GM19099 (cell line): ENCODE results near the gene HIVEP2.
A peak's percentile ranks its signal among the peaks of the same experiment; 100 is the strongest.

Source experiments
- POLR2A ChIP-seq: IDR thresholded peaks from 3 replicates; pipeline ENCODE4 v1.6.1; 2011; ENCODE audit warnings: low read depth; ENCODE audit not compliant: insufficient read length; ENCODE audit errors: extremely low read depth

The HIVEP2 gene, protein sequence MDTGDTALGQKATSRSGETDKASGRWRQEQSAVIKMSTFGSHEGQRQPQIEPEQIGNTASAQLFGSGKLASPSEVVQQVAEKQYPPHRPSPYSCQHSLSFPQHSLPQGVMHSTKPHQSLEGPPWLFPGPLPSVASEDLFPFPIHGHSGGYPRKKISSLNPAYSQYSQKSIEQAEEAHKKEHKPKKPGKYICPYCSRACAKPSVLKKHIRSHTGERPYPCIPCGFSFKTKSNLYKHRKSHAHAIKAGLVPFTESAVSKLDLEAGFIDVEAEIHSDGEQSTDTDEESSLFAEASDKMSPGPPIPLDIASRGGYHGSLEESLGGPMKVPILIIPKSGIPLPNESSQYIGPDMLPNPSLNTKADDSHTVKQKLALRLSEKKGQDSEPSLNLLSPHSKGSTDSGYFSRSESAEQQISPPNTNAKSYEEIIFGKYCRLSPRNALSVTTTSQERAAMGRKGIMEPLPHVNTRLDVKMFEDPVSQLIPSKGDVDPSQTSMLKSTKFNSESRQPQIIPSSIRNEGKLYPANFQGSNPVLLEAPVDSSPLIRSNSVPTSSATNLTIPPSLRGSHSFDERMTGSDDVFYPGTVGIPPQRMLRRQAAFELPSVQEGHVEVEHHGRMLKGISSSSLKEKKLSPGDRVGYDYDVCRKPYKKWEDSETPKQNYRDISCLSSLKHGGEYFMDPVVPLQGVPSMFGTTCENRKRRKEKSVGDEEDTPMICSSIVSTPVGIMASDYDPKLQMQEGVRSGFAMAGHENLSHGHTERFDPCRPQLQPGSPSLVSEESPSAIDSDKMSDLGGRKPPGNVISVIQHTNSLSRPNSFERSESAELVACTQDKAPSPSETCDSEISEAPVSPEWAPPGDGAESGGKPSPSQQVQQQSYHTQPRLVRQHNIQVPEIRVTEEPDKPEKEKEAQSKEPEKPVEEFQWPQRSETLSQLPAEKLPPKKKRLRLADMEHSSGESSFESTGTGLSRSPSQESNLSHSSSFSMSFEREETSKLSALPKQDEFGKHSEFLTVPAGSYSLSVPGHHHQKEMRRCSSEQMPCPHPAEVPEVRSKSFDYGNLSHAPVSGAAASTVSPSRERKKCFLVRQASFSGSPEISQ (N-terminal part only)

DNA sequence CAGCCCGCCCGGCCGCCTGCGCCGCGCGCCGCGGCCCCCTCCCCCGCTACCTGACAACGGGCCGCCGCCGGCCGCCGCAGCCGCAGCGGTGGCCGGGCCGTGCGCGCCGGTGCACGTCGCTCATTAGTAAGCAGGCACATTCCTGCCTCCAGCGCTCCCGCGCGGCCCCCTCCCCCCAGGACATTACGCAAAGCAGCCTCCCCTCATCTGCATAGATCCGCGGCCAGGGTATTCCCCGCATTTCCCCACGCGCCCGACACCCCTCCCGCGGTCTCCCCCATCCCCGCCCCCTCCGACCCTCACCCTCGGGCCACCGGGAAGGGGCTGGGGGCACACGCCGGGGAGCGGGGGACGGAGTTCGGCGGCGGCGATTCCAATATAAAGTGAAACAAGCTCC is at the start of gene HIVEP2:
TSS of gene HIVEP2 (minus strand) at position 128 of the 397 bp plus-strand sequence. CDS start 170,438 bp downstream, outside the sequence.
- TF ChIP-seq POLR2A = peak; percentile 51

DNA sequence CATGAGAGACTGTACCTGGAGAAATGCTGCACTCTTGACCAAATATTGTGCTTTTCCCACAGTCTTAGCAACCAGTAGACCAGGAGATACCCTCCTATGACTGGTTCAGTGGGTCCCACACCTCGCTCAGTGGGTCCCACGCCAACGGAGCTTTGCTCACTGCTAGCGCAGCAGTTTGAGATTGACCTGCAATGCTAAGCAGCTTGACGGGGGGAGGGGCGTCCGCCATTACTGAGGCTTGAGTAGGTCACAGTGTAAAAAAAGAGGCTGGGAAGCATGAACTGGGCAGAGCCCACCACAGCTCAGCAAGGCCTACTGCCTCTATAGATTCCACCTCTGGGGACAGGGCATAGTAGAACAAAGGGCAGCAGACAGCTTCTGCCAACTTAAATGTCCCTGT is 49.0 kb upstream of the HIVEP2 start:
- no peak for TF ChIP-seq POLR2A

DNA sequence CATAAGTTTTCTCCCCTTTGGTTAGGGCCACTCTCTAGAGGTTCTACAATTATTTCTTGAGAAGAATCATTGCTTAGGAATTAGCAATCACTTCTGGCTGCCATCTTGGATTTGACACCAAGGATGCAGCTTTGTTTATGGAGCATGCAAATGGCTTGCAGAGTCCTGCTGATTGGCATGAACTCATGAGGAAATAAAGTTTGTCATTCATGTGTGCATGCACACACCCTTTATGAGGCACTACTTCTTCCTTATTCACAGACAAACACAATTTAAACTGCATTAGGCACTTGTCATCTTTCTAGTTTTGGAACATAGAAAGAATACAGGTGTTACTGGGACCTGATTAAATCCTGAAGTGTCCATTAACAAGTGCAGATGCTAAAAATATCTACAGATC is 42.5 kb upstream of the HIVEP2 start:
- TF ChIP-seq POLR2A = no peak

DNA sequence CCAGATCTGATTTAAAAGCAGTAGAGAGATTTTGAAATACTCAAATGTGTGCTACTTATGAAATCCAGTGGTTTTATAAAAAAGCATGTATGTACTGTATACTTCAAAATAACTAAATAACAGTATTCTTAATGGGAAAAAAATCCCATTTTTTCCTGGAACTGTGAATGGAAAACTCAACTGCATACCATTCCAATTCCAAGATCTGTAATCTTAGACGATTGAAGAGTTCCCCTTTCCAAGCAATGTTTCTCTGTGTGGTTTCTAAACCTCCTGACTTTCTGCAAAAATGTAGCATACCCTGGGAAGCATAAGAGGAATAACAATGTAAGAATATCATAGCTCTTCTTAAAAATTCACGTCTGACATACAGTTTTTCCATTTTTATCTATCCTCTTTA is 40.3 kb upstream of the HIVEP2 start:
- no peak for TF ChIP-seq POLR2A

DNA sequence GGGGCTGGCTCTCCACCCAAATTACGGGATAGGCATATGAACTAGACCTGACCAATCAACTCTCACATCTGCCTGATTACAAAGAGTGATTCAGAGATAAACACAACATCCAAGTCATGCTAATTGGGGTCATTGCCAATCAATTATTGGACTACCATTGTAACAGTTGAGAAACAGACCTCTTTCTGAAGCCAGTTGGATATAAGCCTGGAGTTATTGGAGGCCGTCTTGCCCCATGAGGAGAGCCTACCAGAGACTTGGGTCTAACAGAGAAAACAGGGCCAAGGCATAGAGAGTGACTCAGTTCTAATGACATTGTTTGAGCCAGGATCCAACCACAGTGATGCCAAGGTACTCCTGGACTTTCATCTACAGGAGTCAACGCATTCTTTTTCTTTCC is 39.4 kb upstream of the HIVEP2 start:
- no peak for TF ChIP-seq POLR2A

DNA sequence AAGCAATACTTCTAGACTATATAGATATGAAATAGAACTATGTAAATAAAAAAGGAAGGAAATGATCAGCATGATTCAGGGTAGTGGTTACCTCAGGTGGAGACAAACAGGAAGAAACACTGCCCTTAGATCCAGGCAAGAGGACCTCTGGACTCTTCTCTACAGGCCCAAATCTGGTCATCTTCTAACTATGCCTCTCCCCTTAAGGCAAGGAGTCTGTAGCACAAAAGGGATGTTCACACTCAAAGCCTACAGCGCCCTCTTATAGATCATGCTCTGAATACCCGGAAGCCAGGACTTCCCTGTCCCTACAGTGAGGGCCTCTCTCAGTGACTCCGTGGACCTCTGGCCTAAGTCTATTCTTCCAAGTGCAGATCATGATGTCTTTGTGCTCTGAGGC is 30.4 kb upstream of the HIVEP2 start:
- TF ChIP-seq POLR2A = no peak

DNA sequence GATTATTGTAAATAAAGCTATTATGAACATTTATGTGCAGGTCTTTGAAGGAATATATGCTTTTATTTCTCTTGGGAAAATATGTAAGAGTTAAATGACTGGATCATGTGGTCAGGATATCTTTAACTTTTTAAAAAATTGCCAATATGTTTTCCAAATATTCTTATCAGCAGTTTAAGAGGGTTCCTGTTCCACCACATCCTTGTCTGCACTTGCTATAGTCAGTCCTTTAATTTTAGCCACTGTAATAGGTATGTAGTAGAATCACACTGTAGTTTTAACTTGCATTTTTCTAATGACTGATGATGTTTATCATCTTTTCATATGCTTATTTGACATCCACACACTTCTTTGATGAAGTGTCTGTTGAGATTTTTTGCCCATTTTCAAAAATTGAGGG is 23.6 kb upstream of the HIVEP2 start:
- no peak for TF ChIP-seq POLR2A

DNA sequence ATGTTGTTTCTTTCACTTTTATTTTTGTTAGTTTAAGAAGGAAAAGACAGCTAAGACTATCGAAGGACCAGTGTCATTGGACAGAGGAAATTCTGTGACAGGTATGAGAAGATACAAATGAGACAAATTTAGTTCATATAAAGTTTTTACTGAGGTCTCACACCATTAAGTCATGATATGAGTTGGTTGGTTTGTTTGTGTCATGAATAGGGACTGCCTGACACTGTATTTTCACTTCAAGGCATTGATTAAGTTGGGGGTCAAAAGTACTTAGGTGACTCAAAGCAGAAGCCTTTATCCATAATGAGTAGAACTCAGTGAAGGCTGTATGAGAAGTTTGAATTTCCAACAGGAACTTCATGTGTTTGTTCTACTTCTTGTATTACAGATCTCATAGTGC is 21.3 kb upstream of the HIVEP2 start:
- TF ChIP-seq POLR2A = no peak

DNA sequence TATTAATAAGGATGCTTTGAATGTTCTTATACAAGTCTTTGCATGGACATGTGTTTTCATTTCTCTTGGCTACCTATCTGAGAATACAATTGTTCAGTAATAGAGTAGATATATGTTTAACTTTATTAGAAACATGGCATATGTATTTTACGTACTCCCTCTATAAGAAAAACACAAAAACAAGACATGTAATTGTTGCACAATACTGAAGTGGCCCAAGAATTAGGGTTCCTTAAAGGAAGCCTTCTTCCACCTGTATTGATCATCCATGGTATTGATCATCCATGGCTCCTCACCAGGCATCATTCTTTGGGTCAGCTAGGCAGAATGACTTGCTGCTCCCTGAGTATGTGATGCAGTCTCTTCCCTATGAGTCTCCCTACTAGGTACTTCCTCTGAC is 20.2 kb upstream of the HIVEP2 start:
- no peak for TF ChIP-seq POLR2A

DNA sequence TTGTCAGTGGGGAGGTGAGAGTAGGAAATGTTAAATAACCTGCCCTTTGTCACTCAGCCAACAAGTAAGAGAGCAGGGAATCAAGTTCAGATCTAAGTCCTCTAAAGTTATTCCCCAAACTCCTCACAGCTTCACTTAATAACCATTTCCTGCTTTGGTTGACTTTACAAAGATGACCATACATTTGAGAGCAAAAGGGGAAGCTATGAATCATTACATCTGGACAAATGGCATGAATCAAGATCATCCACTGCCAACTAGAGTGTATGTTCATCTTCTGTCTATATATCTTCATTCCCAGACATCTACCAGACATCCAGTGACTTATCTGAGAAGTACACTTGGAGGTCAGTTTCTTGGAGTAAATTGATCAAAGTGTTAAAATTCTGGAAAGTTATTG is 15.1 kb upstream of the HIVEP2 start:
- TF ChIP-seq POLR2A = no peak

DNA sequence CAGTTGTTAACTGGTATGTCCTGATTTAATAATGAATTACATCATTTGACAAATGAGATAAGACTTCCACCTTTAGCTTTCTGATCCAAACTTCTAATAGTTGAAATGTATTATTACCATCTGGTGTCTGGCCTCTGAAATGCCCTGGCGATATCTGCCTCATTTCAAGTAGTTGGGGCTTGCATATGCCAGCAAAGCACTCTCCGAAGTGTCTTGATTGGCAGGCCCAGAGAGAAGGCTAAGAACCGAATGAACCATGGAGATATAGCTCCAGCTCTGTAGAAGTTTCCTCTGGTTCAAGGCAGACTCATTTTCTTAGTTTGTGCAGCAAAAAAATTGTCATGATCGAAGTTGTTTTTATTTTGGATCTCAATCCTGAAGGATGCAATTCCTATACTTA is 13.4 kb upstream of the HIVEP2 start:
- no peak for TF ChIP-seq POLR2A

DNA sequence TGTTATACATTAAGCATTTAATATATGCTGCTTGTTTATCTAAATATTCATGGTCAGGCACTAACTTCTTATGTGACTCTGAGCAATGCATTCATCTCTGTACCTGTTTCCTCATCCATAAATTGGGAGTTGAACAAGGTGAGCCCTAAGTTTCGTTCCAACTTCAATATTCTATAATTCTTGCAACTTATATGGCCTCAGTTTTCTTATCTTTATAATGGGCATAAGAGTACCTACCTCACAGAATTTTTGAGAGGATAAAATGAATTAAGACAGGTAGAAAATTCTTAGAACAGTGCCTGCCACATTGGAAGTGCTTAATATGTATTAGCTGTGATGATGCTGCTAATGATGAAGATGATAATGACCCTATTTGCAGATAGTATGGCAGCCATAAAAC is 11.8 kb upstream of the HIVEP2 start:
- TF ChIP-seq POLR2A = no peak

DNA sequence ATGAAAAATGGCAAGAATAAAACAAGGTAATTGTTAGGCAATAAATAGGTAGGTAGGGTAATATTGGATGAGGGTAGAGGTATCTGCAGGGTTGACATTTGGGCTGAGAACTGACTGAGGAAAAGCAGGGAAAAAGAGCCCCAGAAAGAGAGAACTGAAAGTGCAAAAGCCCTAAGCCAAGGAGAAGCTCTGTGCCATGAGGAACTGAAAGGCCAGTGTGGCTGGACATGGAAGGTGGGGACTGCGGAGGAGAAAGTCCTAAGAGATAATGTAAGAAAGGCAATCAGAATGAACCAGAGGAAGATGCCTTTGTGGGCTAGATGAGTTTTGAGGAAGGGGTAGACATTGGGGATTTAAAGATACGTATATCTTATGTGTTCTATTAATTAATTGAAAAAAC is 9.9 kb upstream of the HIVEP2 start:
- no peak for TF ChIP-seq POLR2A

DNA sequence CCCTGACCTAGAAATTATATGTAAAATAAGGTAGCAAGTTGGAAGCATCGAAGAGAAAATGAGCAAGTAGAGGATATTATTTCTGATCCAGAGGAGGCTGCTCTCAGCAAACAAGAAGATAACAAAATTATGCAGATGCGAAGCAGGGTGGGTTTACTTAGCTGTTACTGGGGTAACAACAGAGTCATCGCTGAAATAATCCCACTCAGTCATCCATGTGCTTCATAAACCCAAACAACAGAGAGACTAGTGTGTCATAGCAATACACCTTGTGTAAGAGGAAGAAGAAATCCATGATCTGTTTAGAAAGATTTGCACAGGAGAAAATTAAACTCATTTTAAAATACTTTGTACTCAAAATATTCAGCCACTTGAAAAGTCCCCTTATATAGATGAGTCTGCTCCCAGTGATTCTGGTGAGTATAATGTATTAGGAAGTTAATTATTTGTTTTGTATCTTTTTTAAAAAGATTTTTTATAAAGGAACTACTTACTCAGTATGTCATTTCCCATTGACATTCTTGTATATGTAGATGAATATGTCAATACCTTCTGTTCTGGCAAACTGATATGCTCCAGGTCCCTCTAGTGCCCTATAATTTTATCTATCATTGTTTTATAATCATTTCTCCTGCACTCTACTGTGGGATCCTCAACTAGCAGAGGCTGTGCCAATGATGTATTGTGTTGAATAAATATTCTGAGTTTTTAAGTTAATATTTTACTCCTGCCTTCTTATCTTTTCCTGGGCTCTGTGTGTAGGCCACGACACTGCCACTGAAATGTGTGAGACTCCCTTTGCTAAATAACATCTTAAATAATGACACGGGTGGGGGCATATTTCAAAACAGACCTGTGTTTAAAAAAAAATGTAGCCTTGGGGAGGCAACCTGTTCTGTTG is 8.6 kb upstream of the HIVEP2 start:
- no peak for TF ChIP-seq POLR2A

DNA sequence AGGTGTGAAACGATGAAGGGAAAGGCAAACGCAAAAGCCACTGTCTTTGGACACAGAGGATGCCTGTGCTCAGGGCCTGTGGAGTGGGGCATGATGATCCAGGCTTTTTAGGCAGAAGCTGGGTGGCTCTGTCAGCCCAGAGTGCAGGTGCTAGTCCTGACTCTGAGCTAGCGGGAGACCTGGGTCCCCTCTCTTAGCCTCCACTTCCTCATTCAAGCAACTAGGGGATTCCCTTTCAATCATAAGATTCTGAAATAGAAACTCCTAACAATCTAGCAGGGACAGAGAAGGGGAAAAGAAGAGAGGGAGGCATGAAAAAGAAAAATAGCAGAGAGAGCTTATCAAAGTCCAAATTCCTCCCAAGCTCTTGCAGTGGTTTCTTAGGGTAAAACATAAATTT is 7.6 kb upstream of the HIVEP2 start:
- TF ChIP-seq POLR2A = no peak

DNA sequence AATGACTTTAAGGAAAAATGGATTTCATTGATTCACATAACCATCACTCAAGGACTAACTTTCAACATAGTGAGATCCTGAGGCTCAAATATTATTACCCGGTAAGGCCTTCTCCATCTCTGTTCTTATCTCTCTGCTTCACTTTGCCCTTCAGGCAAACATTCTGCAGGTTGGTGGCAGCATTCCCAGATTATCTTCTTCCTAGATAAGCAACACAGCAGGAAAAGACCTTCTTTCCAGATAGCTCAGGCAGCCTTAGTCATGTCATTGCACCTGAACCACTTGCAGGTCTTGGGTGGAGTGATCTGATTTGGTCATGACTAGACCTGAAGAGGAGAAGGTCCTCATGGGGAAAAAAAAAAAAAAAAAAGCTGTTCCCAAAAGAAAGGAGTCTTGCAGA is 5.3 kb upstream of the HIVEP2 start:
- TF ChIP-seq POLR2A = no peak
